ENCODE results near the gene TJAP1.

The TJAP1 gene

GRCh38 chr6:43541774-43542471, 64.6 kb downstream of the TJAP1 start:
- DNase-seq = no peak

- DNase-seq = no peak
Observed at GRCh38 chr6:43544461-43544860, 67.1 kb downstream of the TJAP1 start.

GRCh38 chr6:43547222-43547621, 69.9 kb downstream of the TJAP1 start:
- no peak for DNase-seq

All from fibroblast of skin of right biceps (primary cell).